ENCODE measurements around the gene DUS3L. TPM values are rescaled to one million over a fixed set of nuclear protein-coding genes. Genes with fewer than 3 reads are reported as not detected.

DUS3L gene
- total RNA-seq, 1 donor from 2014 or later = 65.1 TPM

GRCh38 chr19:5772416-5772815, 18.5 kb downstream of the DUS3L start:
- Mint-ChIP-seq H3K4me1 (no peaks in the 10 kb centered on the region), H3K27ac (ENCODE audit: unreplicated experiment) (no peak overlapping the region), H3K36me3 (ENCODE audit: low read depth) (no peaks in the 10 kb centered on the region), H3K9me3 (no peaks in the 10 kb centered on the region), H3K27me3 (ENCODE audit: low read depth) (no peaks in the 10 kb centered on the region), H3K4me3 (no peak overlapping the region)
- no peak for TF ChIP-seq CTCF (conservative IDR thresholded peaks at IDR 0.05)
- no peak for DNase-seq (ENCODE audit: low read depth, low spot score)

GRCh38 chr19:5767949-5768348, 23.0 kb downstream of the DUS3L start:
- H3K4me3 Mint-ChIP-seq = no peak overlapping the region
- H3K36me3 Mint-ChIP-seq (ENCODE audit: low read depth) = no peaks in the 10 kb centered on the region
- TF ChIP-seq CTCF (conservative IDR thresholded peaks at IDR 0.05) = no peak
- no peaks in the 10 kb centered on the region for H3K4me1 Mint-ChIP-seq
- no peaks in the 10 kb centered on the region for H3K27me3 Mint-ChIP-seq (ENCODE audit: low read depth)
- no peak overlapping the region for H3K27ac Mint-ChIP-seq (ENCODE audit: unreplicated experiment)
- DNase-seq (ENCODE audit: low read depth, low spot score) = no peak
- H3K9me3 Mint-ChIP-seq = no peaks in the 10 kb centered on the region

GRCh38 chr19:5765220-5765619, 25.7 kb downstream of the DUS3L start:
- TF ChIP-seq CTCF (conservative IDR thresholded peaks at IDR 0.05) = no peak
- Mint-ChIP-seq H3K36me3 (ENCODE audit: low read depth) (no peaks in the 10 kb centered on the region), H3K27me3 (ENCODE audit: low read depth) (peaks cover 6% of the 10 kb centered on the region), H3K4me1 (no peaks in the 10 kb centered on the region), H3K4me3 (no peak overlapping the region), H3K9me3 (peaks cover 6% of the 10 kb centered on the region), H3K27ac (ENCODE audit: unreplicated experiment) (no peak overlapping the region)
- no peak for DNase-seq (ENCODE audit: low read depth, low spot score)

GRCh38 chr19:5762608-5763217, 28.2 kb downstream of the DUS3L start:
- H3K9me3 Mint-ChIP-seq = peaks cover 6% of the 10 kb centered on the region
- peaks cover 6% of the 10 kb centered on the region for H3K27me3 Mint-ChIP-seq (ENCODE audit: low read depth)
- TF ChIP-seq CTCF (conservative IDR thresholded peaks at IDR 0.05) = no peak
- no peaks in the 10 kb centered on the region for H3K36me3 Mint-ChIP-seq (ENCODE audit: low read depth)
- no peak for DNase-seq (ENCODE audit: low read depth, low spot score)
- no peaks in the 10 kb centered on the region for H3K4me1 Mint-ChIP-seq
- H3K27ac Mint-ChIP-seq (ENCODE audit: unreplicated experiment) = no peak overlapping the region
- no peak overlapping the region for H3K4me3 Mint-ChIP-seq

- no peaks in the 10 kb centered on the region for H3K4me1 Mint-ChIP-seq
- no peak for DNase-seq (ENCODE audit: low read depth, low spot score)
- TF ChIP-seq CTCF (conservative IDR thresholded peaks at IDR 0.05) = no peak
- H3K4me3 Mint-ChIP-seq = no peak overlapping the region
- no peaks in the 10 kb centered on the region for H3K36me3 Mint-ChIP-seq (ENCODE audit: low read depth)
- no peaks in the 10 kb centered on the region for H3K27me3 Mint-ChIP-seq (ENCODE audit: low read depth)
- H3K27ac Mint-ChIP-seq (ENCODE audit: unreplicated experiment) = no peak overlapping the region
- H3K9me3 Mint-ChIP-seq = no peaks in the 10 kb centered on the region
Observed at GRCh38 chr19:5753743-5754142, 37.2 kb downstream of the DUS3L start.

Measured in neural crest cell (in vitro differentiated cells).